Endothelial cell of umbilical vein (primary cell): ENCODE results near the gene COL26A1.

Experiments
- JUN ChIP-seq: IDR thresholded peaks from 2 replicates; pipeline ENCODE4 v1.6.1; 2011; ENCODE audit warnings: borderline replicate concordance, low read depth; ENCODE audit not compliant: insufficient read length, insufficient read depth
- POLR2A ChIP-seq: IDR thresholded peaks from 2 replicates; pipeline ENCODE4 v1.6.1; 2012; ENCODE audit warnings: low read depth, mild to moderate bottlenecking, control low read depth, low read length
- POLR2AphosphoS5 ChIP-seq: IDR thresholded peaks from 2 replicates; pipeline ENCODE4 v1.6.1; 2012; ENCODE audit warnings: low read depth, mild to moderate bottlenecking, control low read depth, low read length, moderate library complexity; ENCODE audit not compliant: insufficient read depth
- TF ChIP-seq, protein P1 (sequence below), 2 donors: IDR thresholded peaks; 1 replicate in 1 of 2; 2 replicates in 1 of 2; pipeline ENCODE4 v1.5.1; 2011; ENCODE audit warnings: low read length in 2 of 2, mild to moderate bottlenecking in 2 of 2, moderate library complexity in 2 of 2, control low read depth in 1 of 2, inconsistent platforms in 1 of 2, low read depth in 1 of 2; ENCODE audit not compliant: insufficient read depth in 1 of 2; ENCODE audit errors: extremely low read depth in 1 of 2

GRCh38 chr7:101397770-101398324 is 35.2 kb downstream of the COL26A1 start:
- TF ChIP-seq JUN (no peak), POLR2AphosphoS5 (no peak), POLR2A (no peak)
- TF ChIP-seq, protein P1, sequence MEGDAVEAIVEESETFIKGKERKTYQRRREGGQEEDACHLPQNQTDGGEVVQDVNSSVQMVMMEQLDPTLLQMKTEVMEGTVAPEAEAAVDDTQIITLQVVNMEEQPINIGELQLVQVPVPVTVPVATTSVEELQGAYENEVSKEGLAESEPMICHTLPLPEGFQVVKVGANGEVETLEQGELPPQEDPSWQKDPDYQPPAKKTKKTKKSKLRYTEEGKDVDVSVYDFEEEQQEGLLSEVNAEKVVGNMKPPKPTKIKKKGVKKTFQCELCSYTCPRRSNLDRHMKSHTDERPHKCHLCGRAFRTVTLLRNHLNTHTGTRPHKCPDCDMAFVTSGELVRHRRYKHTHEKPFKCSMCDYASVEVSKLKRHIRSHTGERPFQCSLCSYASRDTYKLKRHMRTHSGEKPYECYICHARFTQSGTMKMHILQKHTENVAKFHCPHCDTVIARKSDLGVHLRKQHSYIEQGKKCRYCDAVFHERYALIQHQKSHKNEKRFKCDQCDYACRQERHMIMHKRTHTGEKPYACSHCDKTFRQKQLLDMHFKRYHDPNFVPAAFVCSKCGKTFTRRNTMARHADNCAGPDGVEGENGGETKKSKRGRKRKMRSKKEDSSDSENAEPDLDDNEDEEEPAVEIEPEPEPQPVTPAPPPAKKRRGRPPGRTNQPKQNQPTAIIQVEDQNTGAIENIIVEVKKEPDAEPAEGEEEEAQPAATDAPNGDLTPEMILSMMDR (IDR thresholded peaks at IDR 0.05; ENCODE audit: extremely low read depth in 1 of 2, insufficient read depth in 1 of 2, low read depth in 1 of 2, low read length in 2 of 2) = no peak
